ENCODE data around the gene LINGO3. TPM values are rescaled to one million over a fixed set of nuclear protein-coding genes. Genes with fewer than 3 reads are reported as not detected.

Gene LINGO3
- total RNA-seq, 4 donors from 2014 or later = not detected

Other genes starting within 250 kb of the LINGO3 start
- 10 to 100 TPM; 23.7 to 29.4 (median 28.1) TPM for gene MOB3A, start 211.8 kb downstream of the LINGO3 start, total RNA-seq
- gene IZUMO4, start 211.2 kb downstream of the LINGO3 start, total RNA-seq = 1 to 10 TPM; 2.1 to 8.1 (median 6.4) TPM
- 10 to 100 TPM; 65.4 to 99.4 (median 85.4) TPM for gene AP3D1, start 156.6 kb downstream of the LINGO3 start, total RNA-seq
- gene DOT1L, start 144.2 kb downstream of the LINGO3 start, total RNA-seq = 10 to 100 TPM; 21.6 to 36.8 (median 25.7) TPM
- gene PLEKHJ1, start 71.8 kb downstream of the LINGO3 start, total RNA-seq = 10 to 100 TPM; 36.1 to 78.0 (median 62.9) TPM
- 100 to 1,000 TPM in 1 of 4 donors, 10 to 100 TPM in 3; 48.0 to 103 (median 64.8) TPM for gene SF3A2, start 71.3 kb downstream of the LINGO3 start, total RNA-seq
- 1 to 10 TPM; 1.7 to 4.3 (median 3.0) TPM for gene AMH, start 58.8 kb downstream of the LINGO3 start, total RNA-seq
- not detected for gene JSRP1, start 51.7 kb downstream of the LINGO3 start, total RNA-seq
- gene PEAK3, start 26.0 kb downstream of the LINGO3 start, total RNA-seq = 1 to 10 TPM in 1 of 4 donors, under 1 TPM in 1, not detected in 2; 0.55 to 1.4 TPM
- 100 to 1,000 TPM in 1 of 4 donors, 10 to 100 TPM in 3; 71.2 to 106 (median 87.5) TPM for gene LSM7, start 20.4 kb upstream of the LINGO3 start, total RNA-seq
- gene SPPL2B, start 20.5 kb upstream of the LINGO3 start, total RNA-seq = 10 to 100 TPM; 46.8 to 97.6 (median 59.6) TPM
- not detected for gene TMPRSS9, start 52.1 kb upstream of the LINGO3 start, total RNA-seq
- 10 to 100 TPM; 22.1 to 48.6 (median 46.6) TPM for gene TIMM13, start 119.4 kb upstream of the LINGO3 start, total RNA-seq
- gene LMNB2, start 148.8 kb upstream of the LINGO3 start, total RNA-seq = 10 to 100 TPM; 17.1 to 26.8 (median 24.7) TPM
- 100 to 1,000 TPM in 1 of 4 donors, 10 to 100 TPM in 3; 52.5 to 134 (median 68.7) TPM for gene GADD45B, start 168.0 kb upstream of the LINGO3 start, total RNA-seq

Measured in suprapubic skin (tissue), 4 donors.